HG02610 (cell line): Measurements from ENCODE around the gene MRPL55.
A peak's percentile ranks its signal among the peaks of the same experiment; 100 is the strongest.

Source experiments
- ATAC-seq: cut with Tn5 transposase; IDR thresholded peaks from one replicate; pipeline ENCODE4 v1.9.1; 2021; ENCODE audit warnings: mild to moderate bottlenecking, moderate library complexity; ENCODE audit not compliant: unreplicated experiment

MRPL55 gene

GRCh38 chr1:228148196-228148861 lies 39.2 kb upstream of the MRPL55 start:
- ATAC-seq = no peak

DNA sequence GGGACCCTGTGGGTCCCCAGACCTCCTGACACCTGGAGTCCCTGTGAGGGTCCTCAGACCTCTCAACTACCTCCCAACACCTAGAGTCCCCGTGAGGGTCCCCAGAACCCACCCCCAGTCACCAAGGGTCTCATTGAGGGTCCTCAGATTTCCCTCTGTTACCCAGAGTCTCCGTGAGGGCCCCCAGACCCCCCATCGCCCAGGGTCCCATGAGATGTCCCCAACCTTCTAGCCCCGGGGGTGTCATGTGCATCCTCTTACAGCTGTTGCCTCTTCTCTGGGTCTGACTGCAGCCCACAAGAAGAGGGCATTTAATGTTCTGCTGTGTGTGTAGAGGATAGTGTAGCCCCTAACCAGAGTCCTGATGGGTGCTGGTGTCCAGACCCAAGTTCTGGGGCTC lies 38.7 kb upstream of the MRPL55 start:
- no peak for ATAC-seq

DNA sequence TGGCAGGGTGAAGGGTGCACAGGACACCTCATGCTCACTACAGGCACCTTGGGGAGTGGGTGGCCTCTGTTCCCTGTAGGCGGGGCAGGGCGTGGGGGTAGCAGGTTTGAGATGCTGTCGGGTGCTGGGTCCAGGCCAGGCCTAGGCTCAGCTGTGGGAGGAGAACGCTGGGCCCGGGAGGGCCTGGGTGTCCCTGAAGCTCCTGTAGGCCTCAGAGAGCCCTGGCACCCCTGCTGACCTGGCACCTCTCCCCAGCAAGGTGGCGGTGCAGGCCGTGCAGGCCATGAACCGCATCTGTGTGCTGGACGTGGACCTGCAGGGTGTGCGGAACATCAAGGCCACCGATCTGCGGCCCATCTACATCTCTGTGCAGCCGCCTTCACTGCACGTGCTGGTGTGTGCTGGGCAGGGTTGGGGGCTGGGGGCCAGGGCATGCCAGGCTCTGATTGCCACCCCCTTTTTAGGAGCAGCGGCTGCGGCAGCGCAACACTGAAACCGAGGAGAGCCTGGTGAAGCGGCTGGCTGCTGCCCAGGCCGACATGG lies 38.1 kb upstream of the MRPL55 start:
- ATAC-seq = no peak

- ATAC-seq = no peak
These were observed 37.5 kb upstream of the MRPL55 start for GRCh38 chr1:228146417-228147150.

GRCh38 chr1:228145463-228146416 lies 36.6 kb upstream of the MRPL55 start:
- ATAC-seq = no peak

DNA sequence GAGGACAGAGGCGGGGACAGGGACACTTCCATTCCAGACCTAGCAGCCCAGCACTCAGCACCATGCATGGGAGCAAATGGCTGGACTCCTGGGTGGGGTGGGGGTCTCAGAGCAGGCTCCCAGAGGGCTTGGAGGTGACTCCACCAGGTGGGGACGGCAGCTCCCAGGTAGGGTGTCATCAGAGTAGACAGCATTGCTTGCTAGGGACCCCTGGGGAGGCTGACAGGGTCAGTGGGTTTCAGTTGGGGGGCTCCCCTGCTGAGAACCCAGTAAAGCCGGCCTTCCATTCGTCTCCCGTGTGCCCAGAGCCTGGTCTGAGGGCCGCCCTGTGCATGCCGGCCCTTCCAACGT lies 35.9 kb upstream of the MRPL55 start:
- no peak for ATAC-seq

DNA sequence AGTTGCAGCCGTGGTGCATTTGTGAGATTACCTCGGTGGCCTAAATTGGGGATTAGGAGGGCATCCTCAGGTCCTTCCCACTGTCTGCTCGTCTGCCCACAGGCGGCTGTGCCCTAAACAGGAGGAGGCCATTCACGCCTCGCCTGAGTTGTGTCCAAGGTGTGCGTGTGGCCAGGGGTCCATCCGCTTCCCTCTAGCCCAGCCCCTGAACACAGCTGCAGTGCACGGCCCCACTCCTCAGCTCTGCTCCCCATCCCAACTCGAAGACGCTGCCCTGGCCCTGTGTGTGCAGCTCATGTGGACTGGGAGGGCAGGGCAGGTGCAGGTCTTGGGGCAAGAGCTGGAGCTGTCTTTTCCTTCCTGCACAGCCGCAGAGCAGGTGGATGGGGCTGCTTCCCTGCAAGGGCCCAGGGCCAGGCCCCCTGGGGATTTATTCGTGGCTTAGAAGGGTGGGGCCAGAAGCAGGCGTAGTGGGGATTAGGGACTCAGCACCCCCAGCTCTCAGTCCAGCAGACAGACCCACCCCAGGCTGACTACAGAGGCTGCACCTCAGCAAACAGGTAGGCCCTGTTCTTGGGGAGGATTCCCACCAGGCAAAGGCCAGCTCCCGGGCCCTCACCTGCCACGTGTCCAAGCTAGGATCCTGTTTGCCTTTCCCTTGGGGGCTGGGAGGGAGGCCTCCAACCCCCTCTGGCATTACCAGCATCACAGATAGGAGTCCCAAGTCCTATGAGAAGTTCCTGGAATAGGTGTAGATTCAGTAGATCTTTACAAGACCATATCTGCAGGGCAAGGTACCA lies 35.3 kb upstream of the MRPL55 start:
- ATAC-seq = no peak

- ATAC-seq = no peak
These were observed 34.5 kb upstream of the MRPL55 start for GRCh38 chr1:228143480-228144192.

DNA sequence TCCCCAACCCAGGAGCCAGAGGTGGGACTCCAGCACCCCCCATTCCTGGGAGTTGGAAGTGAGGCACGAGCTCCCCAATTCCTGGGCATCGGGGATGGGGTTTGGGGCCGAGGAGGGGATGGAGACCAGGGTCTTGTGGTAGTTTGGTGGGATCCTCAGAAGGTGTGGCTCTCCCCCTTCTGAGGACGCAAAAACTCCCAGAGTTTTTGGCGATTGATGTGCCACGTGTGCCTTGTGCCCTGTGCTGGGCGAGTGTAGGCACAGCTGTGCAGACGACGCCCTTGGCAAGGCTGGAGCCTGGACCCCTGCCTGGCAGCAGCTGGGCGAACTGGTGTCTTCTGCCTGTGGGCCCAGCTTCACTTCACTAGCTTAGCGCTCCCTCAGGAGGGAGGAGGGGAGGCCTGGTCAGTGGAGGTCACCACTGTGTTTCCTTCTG lies 33.6 kb upstream of the MRPL55 start:
- no peak for ATAC-seq

DNA sequence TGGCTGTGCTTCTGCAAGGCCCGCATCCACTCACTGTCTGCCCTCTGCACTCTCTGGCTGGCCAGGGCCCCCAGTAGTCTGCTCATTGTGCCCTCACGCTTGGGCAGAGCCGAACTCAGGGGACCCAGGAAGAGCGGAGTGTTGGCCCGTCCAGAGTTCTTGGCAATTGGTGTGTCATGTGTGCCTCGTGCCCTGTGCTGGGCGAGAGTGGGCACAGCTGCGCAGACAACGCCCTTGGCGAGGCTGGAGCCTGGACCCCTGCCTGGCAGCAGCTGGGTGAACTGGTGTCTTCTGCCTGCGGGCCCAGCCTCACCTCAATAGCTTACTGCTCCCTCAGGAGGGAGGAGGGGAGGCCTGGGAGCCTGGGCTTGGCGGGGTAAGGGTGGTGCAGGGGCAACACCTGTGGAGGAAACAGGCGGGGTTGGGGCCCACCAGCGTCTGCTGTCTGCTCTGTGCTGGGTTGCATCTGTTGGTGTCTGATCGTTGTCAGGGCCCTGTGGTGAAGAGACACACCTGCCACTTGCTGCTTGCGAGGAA lies 33.1 kb upstream of the MRPL55 start:
- no peak for ATAC-seq

- ATAC-seq = no peak
These were observed 32.3 kb upstream of the MRPL55 start for GRCh38 chr1:228141226-228142044.

DNA sequence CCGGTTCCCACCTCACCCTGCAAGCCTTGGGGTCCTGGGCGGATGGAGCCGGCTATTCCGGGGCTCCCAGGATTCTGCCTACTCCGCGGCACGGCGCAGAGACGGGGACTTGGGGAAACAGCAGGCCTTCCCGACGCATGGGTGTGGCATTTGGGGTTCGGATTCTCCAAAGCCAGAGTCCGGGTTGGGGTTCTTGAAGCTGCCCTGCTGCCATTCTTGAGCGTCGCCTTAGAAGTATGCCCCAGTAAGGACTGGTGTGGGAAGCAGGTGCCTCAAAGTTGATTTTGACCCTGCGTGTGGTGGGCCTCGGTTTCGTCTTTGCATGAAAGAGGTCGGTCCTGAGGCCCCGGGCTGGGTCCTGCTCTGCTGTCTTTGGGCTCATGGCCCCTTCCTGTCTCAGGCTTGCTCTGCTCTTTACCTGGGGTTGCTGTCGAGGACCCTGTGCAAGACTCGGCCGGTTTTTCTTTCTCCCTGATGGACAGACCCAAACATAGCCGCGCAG lies 31.7 kb upstream of the MRPL55 start:
- ATAC-seq = no peak

GRCh38 chr1:228139931-228140723 lies 31.0 kb upstream of the MRPL55 start, which contains the start of gene GUK1:
GUK1 (plus strand) TSS chr1:228140279; CDS start chr1:228140303, 24 bp downstream.
- ATAC-seq = peak; percentile 91

GRCh38 chr1:228139406-228139930 lies 30.4 kb upstream of the MRPL55 start:
- no peak for ATAC-seq

DNA sequence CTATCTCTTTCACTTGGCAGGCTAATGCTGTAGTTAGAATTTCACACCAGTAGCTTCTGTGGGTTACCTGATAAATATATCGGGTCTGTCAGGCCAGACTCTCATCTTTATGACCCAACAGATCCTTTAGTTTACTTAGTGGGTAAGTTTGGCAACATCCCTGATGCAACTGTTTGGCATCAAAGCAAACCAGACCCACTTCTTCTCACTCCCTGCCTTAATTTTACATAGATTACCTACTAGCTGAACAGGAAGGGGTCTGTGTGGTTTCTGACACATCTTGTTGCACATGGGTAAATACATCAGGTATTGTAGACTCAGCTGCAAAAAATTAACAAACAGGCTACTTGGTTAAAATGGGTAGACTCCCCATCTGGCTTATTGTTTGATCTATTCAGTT lies 27.8 kb upstream of the MRPL55 start:
- ATAC-seq = no peak

DNA sequence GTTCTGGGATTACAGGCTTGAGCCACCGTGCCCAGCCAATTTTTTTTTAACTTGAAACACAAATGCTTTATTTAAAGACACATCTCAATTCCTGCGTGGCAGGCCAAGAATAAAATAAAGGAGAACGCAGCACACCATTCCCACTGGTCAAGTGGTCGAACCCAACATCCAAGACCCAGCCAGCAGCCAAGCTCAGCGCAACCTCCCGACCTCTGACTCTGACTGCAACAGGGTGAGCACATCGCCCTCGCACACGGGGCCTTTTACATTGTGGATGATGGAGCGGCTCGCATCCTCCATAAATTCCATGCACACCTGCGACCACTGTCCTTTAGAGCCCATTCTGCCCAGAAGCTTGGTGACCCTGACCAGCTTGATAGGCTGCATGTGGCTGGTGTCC lies 25.5 kb upstream of the MRPL55 start:
- ATAC-seq = no peak

- ATAC-seq = no peak
These were observed 22.7 kb upstream of the MRPL55 start for GRCh38 chr1:228131766-228132165.
